ENCODE data around the gene TOLLIP.

Gene TOLLIP

GRCh38 chr11:1227551-1228100, 81.8 kb downstream of the TOLLIP start:
- peak overlapping the region; percentile 75 for H2BK15ac ChIP-seq (ENCODE audit: low read length)

GRCh38 chr11:1226986-1227550, 82.4 kb downstream of the TOLLIP start:
- Histone ChIP-seq H4K91ac (ENCODE audit: low read depth, low read length, poor library complexity) (no peak overlapping the region), H3K18ac (ENCODE audit: low read length) (peak overlapping the region; percentile 87), H3K36me3 (replicated peaks in 1 of 2; ENCODE audit: control insufficient read depth in 2 of 2, insufficient read depth in 2 of 2, low read length in 2 of 2) (no peaks in the 10 kb centered on the region), H2BK15ac (ENCODE audit: low read length) (peak overlapping the region; percentile 32), H2AFZ (ENCODE audit: low read length) (no peak overlapping the region), H2BK5ac (ENCODE audit: low read length) (peak overlapping the region; percentile 39), H3K4ac (ENCODE audit: low read length) (peak overlapping the region; percentile 89), H3K9ac (ENCODE audit: low read depth, low read length, poor library complexity) (peak overlapping the region; percentile 21), H3K4me3 (ENCODE audit: low read length in 2 of 2) (no peak overlapping the region), H3K27me3 (ENCODE audit: control insufficient read depth in 3 of 3, insufficient read depth in 3 of 3, low read depth in 1 of 3, low read length in 3 of 3) (peaks cover 0 to 5% (median 0%) of the 10 kb centered on the region in 3 experiments), H2BK12ac (ENCODE audit: low read length) (no peak overlapping the region), H2BK120ac (ENCODE audit: low read depth, low read length) (no peak overlapping the region), H3K27ac (replicated peaks; ENCODE audit: low read length) (no peak overlapping the region), H3K79me1 (ENCODE audit: low read depth, low read length) (peaks cover 4% of the 10 kb centered on the region), H2AK5ac (ENCODE audit: low read depth, low read length) (peak overlapping the region; percentile 97), H3K23ac (ENCODE audit: low read depth, low read length, poor library complexity) (peak overlapping the region; percentile 55), H3K4me1 (ENCODE audit: control insufficient read depth in 2 of 2, insufficient read depth in 1 of 2, low read depth in 1 of 2, low read length in 2 of 2) (peaks cover 0 to 5% of the 10 kb centered on the region in 2 donors), H4K8ac (ENCODE audit: low read depth, low read length) (no peak overlapping the region), H3K14ac (ENCODE audit: low read length) (no peak overlapping the region), H3K9me3 (replicated peaks in 1 of 2; ENCODE audit: control insufficient read depth in 2 of 2, insufficient read depth in 1 of 2, low read depth in 1 of 2, low read length in 2 of 2) (no peaks in the 10 kb centered on the region), H3K4me2 (ENCODE audit: insufficient read depth, low read length, poor library complexity, severe bottlenecking) (no peak overlapping the region)
- WGBS, 2 donors (ENCODE audit: extremely low coverage in 2 of 2, insufficient read length in 2 of 2, insufficient replicate concordance in 1 of 2) = no CpG with 5 or more reads among the region's 23 CpGs
- DNase-seq (ENCODE audit: low spot score) = no peak

More at GRCh38 chr11:1227551-1228100, 81.8 kb downstream of the TOLLIP start:
- no peak overlapping the region for H3K27ac ChIP-seq (replicated peaks; ENCODE audit: low read length)
- H2AFZ ChIP-seq (ENCODE audit: low read length) = no peak overlapping the region
- peaks cover 0 to 3% (median 0%) of the 10 kb centered on the region in 3 experiments for H3K27me3 ChIP-seq (ENCODE audit: control insufficient read depth in 3 of 3, insufficient read depth in 3 of 3, low read depth in 1 of 3, low read length in 3 of 3)
- H3K23ac ChIP-seq (ENCODE audit: low read depth, low read length, poor library complexity) = peak overlapping the region; percentile 80
- peaks cover 0 to 5% of the 10 kb centered on the region in 2 donors for H3K4me1 ChIP-seq (ENCODE audit: control insufficient read depth in 2 of 2, insufficient read depth in 1 of 2, low read depth in 1 of 2, low read length in 2 of 2)
- H3K9ac ChIP-seq (ENCODE audit: low read depth, low read length, poor library complexity) = peak overlapping the region; percentile 84
- H3K14ac ChIP-seq (ENCODE audit: low read length) = peak overlapping the region; percentile 38
- no peak overlapping the region for H3K4me2 ChIP-seq (ENCODE audit: insufficient read depth, low read length, poor library complexity, severe bottlenecking)
- WGBS, 2 donors (ENCODE audit: extremely low coverage in 2 of 2, insufficient read length in 2 of 2, insufficient replicate concordance in 1 of 2) = no CpG with 5 or more reads among the region's 23 CpGs
- H3K9me3 ChIP-seq (replicated peaks in 1 of 2; ENCODE audit: control insufficient read depth in 2 of 2, insufficient read depth in 1 of 2, low read depth in 1 of 2, low read length in 2 of 2) = no peaks in the 10 kb centered on the region
- H3K18ac ChIP-seq (ENCODE audit: low read length) = peak overlapping the region; percentile 87
- H3K79me1 ChIP-seq (ENCODE audit: low read depth, low read length) = peaks cover 4% of the 10 kb centered on the region
- no peaks in the 10 kb centered on the region for H3K36me3 ChIP-seq (replicated peaks in 1 of 2; ENCODE audit: control insufficient read depth in 2 of 2, insufficient read depth in 2 of 2, low read length in 2 of 2)
- peak overlapping the region in 1 of 2 donors; percentile 49 for H3K4me3 ChIP-seq (ENCODE audit: low read length in 2 of 2)
- peak overlapping the region; percentile 82 for H4K8ac ChIP-seq (ENCODE audit: low read depth, low read length)
- peak overlapping the region; percentile 39 for H2BK5ac ChIP-seq (ENCODE audit: low read length)
- no peak overlapping the region for H4K91ac ChIP-seq (ENCODE audit: low read depth, low read length, poor library complexity)
- no peak for DNase-seq (ENCODE audit: low spot score)
- peak overlapping the region; percentile 37 for H3K4ac ChIP-seq (ENCODE audit: low read length)
- H2BK120ac ChIP-seq (ENCODE audit: low read depth, low read length) = no peak overlapping the region
- H2BK12ac ChIP-seq (ENCODE audit: low read length) = peak overlapping the region; percentile 90
- H2AK5ac ChIP-seq (ENCODE audit: low read depth, low read length) = peak overlapping the region; percentile 97

- Histone ChIP-seq H3K9ac (ENCODE audit: low read depth, low read length, poor library complexity) (peak overlapping the region; percentile 70), H4K8ac (ENCODE audit: low read depth, low read length) (peak overlapping the region; percentile 65), H2BK15ac (ENCODE audit: low read length) (peak overlapping the region; percentile 32), H3K4me1 (ENCODE audit: control insufficient read depth in 2 of 2, insufficient read depth in 1 of 2, low read depth in 1 of 2, low read length in 2 of 2) (peaks cover 0 to 5% of the 10 kb centered on the region in 2 donors), H2AK5ac (ENCODE audit: low read depth, low read length) (peak overlapping the region; percentile 97), H2BK12ac (ENCODE audit: low read length) (peak overlapping the region; percentile 30), H3K4ac (ENCODE audit: low read length) (no peak overlapping the region), H3K23ac (ENCODE audit: low read depth, low read length, poor library complexity) (peak overlapping the region; percentile 93), H3K9me3 (replicated peaks in 1 of 2; ENCODE audit: control insufficient read depth in 2 of 2, insufficient read depth in 1 of 2, low read depth in 1 of 2, low read length in 2 of 2) (no peaks in the 10 kb centered on the region), H3K4me2 (ENCODE audit: insufficient read depth, low read length, poor library complexity, severe bottlenecking) (no peak overlapping the region), H3K4me3 (ENCODE audit: low read length in 2 of 2) (no peak overlapping the region), H3K27ac (replicated peaks; ENCODE audit: low read length) (no peak overlapping the region), H3K14ac (ENCODE audit: low read length) (peak overlapping the region; percentile 89), H3K18ac (ENCODE audit: low read length) (peak overlapping the region; percentile 87), H3K36me3 (replicated peaks in 1 of 2; ENCODE audit: control insufficient read depth in 2 of 2, insufficient read depth in 2 of 2, low read length in 2 of 2) (no peaks in the 10 kb centered on the region), H3K79me1 (ENCODE audit: low read depth, low read length) (peaks cover 4% of the 10 kb centered on the region), H2BK5ac (ENCODE audit: low read length) (peak overlapping the region; percentile 60), H2AFZ (ENCODE audit: low read length) (no peak overlapping the region), H3K27me3 (ENCODE audit: control insufficient read depth in 3 of 3, insufficient read depth in 3 of 3, low read depth in 1 of 3, low read length in 3 of 3) (peaks cover 0 to 11% (median 0%) of the 10 kb centered on the region in 3 experiments), H4K91ac (ENCODE audit: low read depth, low read length, poor library complexity) (no peak overlapping the region), H2BK120ac (ENCODE audit: low read depth, low read length) (no peak overlapping the region)
- no CpG with 5 or more reads among the region's 41 CpGs for WGBS, 2 donors (ENCODE audit: extremely low coverage in 2 of 2, insufficient read length in 2 of 2, insufficient replicate concordance in 1 of 2)
- no peak for DNase-seq (ENCODE audit: low spot score)
These were observed 83.0 kb downstream of the TOLLIP start for GRCh38 chr11:1226226-1226985.
